Measurements from ENCODE around the gene TAOK1. TPM values are rescaled to one million over a fixed set of nuclear protein-coding genes. Genes with fewer than 3 reads are reported as not detected.
A peak's percentile ranks its signal among the peaks of the same experiment; 100 is the strongest.

Gene TAOK1
- total and polyA plus RNA-seq, 10 of the 15 experiments (the other 5 are each of a cell fraction or from before 2014, with no cell fraction given), result 2.0 to 27.1 (median 11.8) TPM

DNA sequence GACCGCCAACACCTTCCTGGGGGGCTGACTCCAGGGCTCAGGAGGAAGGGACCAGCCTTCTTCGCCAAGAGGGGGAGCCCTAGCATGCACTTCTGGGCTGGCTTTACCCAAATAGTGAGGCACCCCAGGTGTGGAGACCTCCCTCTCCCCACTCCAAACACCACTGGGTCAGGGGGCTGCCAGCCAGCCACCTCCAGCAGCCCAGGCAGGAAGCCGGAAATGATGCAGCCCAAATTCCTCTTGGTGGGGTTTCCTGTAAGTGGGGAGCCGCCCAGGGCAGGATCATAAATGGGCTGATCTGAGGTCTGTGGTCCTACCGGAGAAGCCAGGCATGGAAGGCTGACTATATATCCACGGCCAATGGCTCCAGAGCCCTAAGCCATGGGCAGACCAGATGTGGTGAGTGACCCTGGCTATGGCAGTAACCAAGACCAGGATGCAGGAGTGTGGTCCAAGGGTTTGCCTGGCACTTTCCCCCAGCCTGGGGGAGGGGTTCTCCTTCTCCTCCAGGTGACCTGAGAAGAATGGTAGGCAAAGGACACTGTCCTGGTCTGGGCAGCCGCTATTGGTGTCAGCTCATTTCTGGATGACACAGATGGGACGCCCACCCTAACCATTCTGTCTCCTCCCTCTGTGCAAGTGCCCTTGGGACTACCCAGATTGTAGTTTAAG, 195.1 kb downstream of the TAOK1 start (continued):
- TF ChIP-seq, protein P1, sequence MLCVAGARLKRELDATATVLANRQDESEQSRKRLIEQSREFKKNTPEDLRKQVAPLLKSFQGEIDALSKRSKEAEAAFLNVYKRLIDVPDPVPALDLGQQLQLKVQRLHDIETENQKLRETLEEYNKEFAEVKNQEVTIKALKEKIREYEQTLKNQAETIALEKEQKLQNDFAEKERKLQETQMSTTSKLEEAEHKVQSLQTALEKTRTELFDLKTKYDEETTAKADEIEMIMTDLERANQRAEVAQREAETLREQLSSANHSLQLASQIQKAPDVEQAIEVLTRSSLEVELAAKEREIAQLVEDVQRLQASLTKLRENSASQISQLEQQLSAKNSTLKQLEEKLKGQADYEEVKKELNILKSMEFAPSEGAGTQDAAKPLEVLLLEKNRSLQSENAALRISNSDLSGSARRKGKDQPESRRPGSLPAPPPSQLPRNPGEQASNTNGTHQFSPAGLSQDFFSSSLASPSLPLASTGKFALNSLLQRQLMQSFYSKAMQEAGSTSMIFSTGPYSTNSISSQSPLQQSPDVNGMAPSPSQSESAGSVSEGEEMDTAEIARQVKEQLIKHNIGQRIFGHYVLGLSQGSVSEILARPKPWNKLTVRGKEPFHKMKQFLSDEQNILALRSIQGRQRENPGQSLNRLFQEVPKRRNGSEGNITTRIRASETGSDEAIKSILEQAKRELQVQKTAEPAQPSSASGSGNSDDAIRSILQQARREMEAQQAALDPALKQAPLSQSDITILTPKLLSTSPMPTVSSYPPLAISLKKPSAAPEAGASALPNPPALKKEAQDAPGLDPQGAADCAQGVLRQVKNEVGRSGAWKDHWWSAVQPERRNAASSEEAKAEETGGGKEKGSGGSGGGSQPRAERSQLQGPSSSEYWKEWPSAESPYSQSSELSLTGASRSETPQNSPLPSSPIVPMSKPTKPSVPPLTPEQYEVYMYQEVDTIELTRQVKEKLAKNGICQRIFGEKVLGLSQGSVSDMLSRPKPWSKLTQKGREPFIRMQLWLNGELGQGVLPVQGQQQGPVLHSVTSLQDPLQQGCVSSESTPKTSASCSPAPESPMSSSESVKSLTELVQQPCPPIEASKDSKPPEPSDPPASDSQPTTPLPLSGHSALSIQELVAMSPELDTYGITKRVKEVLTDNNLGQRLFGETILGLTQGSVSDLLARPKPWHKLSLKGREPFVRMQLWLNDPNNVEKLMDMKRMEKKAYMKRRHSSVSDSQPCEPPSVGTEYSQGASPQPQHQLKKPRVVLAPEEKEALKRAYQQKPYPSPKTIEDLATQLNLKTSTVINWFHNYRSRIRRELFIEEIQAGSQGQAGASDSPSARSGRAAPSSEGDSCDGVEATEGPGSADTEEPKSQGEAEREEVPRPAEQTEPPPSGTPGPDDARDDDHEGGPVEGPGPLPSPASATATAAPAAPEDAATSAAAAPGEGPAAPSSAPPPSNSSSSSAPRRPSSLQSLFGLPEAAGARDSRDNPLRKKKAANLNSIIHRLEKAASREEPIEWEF (IDR thresholded peaks at IDR 0.05; ENCODE audit: insufficient replicate concordance, low read depth, low read length), result no peak
- no peak for TF ChIP-seq GABPA (IDR thresholded peaks at IDR 0.05; ENCODE audit: low read depth)

DNA sequence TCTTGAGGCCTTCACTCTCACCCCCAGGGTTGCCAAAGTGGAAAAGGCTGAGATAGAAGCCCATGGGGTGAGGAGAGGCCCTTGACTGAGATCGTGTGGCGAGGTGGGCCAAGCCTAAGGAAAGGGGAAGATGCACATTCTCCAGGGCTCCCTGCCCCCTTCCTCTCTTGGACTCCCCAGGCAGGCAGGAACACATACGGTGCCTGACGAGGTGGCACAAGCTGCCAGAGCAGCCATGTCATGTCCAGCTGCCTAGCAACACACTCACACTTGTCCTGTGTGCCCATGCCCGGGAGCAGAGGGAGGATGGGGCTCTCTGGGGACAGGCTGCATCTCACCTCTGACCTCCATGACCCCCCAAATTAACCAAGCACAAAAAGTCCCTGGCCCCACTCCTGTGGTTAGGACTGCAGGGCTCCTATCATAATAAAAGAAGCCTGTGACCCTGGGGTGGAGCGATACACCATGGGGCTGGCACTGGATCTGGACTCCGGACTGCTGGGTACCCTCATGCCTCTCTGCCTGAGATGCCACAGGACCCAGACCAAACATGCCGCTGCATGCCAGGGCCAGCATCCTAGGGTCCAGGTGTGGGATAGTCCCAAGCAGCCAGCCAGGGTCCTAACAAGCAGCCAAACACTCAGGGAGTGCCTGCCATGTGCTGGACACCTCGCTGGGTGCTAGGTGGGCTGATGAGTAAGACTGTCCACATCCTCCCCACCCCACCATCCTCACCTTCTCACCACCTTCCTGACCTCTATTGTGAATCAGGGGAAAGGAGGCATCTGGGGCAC, 196.7 kb downstream of the TAOK1 start:
- ATAC-seq (no peak), FAIRE-seq (no peak), DNase-seq (ENCODE audit: low read depth, low spot score) (no peak)
- no TSS peak for BruUV-seq (replicated peaks)
- TF ChIP-seq, protein P2, sequence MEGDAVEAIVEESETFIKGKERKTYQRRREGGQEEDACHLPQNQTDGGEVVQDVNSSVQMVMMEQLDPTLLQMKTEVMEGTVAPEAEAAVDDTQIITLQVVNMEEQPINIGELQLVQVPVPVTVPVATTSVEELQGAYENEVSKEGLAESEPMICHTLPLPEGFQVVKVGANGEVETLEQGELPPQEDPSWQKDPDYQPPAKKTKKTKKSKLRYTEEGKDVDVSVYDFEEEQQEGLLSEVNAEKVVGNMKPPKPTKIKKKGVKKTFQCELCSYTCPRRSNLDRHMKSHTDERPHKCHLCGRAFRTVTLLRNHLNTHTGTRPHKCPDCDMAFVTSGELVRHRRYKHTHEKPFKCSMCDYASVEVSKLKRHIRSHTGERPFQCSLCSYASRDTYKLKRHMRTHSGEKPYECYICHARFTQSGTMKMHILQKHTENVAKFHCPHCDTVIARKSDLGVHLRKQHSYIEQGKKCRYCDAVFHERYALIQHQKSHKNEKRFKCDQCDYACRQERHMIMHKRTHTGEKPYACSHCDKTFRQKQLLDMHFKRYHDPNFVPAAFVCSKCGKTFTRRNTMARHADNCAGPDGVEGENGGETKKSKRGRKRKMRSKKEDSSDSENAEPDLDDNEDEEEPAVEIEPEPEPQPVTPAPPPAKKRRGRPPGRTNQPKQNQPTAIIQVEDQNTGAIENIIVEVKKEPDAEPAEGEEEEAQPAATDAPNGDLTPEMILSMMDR (IDR thresholded peaks at IDR 0.05 in 2 of 3, conservative IDR thresholded peaks at IDR 0.05 in 1 of 3; ENCODE audit: control insufficient read depth in 2 of 3, extremely low read depth in 1 of 3, insufficient read depth in 1 of 3, low read depth in 3 of 3, low read length in 3 of 3), result no peak
- TF ChIP-seq TARDBP (IDR thresholded peaks at IDR 0.05; ENCODE audit: borderline replicate concordance), result no peak
- TF ChIP-seq PML (IDR thresholded peaks at IDR 0.05; ENCODE audit: low read length), result no peak
- no peak for TF ChIP-seq POLR2AphosphoS5 (IDR thresholded peaks at IDR 0.05; ENCODE audit: low read length)
- TF ChIP-seq SREBF2 (IDR thresholded peaks at IDR 0.05; ENCODE audit: low read length), result no peak
- TF ChIP-seq, protein P3, sequence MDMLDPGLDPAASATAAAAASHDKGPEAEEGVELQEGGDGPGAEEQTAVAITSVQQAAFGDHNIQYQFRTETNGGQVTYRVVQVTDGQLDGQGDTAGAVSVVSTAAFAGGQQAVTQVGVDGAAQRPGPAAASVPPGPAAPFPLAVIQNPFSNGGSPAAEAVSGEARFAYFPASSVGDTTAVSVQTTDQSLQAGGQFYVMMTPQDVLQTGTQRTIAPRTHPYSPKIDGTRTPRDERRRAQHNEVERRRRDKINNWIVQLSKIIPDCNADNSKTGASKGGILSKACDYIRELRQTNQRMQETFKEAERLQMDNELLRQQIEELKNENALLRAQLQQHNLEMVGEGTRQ (IDR thresholded peaks at IDR 0.05; ENCODE audit: borderline replicate concordance, low read depth, low read length), result no peak
- TF ChIP-seq MXI1 (IDR thresholded peaks at IDR 0.05; ENCODE audit: low read depth, low read length), result no peak
- no peak for TF ChIP-seq CHD1 (IDR thresholded peaks at IDR 0.05; ENCODE audit: low read depth, low read length)
- Histone ChIP-seq H3K4me1 (ENCODE audit: control insufficient read depth, insufficient read depth, low read length) (peaks cover 41% of the 10 kb centered on the region), H2AFZ (ENCODE audit: control insufficient read depth, low read depth, low read length) (no peak overlapping the region), H3K4me3 (peak overlapping the region; percentile 94; the same call in 1 of the 2 replicates), H3K9me3 (replicated peaks; ENCODE audit: control insufficient read depth, insufficient read depth, low read length) (no peaks in the 10 kb centered on the region), H3K9ac (ENCODE audit: control insufficient read depth, insufficient read depth, low read length) (no peak overlapping the region), H3K27me3 (replicated peaks in 1 of 2; ENCODE audit: control insufficient read depth in 2 of 2, insufficient read depth in 2 of 2, low read length in 1 of 2) (no peaks in the 10 kb centered on the region), H3K27ac (ENCODE audit: control insufficient read depth, insufficient read depth) (no peak overlapping the region), H3K4me2 (ENCODE audit: control insufficient read depth, insufficient read depth) (peak overlapping the region; percentile 89; the same call in 1 of the 2 replicates), H3K79me2 (ENCODE audit: control insufficient read depth, insufficient read depth, low read length) (peaks cover 33% of the 10 kb centered on the region), H4K20me1 (ENCODE audit: control insufficient read depth, insufficient read depth) (no peaks in the 10 kb centered on the region), H3K36me3 (ENCODE audit: control insufficient read depth in 2 of 2, insufficient read depth in 2 of 2, low read length in 1 of 2) (peaks cover 0 to under 1% of the 10 kb centered on the region in 2 experiments; a peak in 2 of 4 replicates)
- ChIA-PET CTCF (interaction anchor here (0.8 to 6.7 kb wide), 7 partner anchors 8 to 421 kb away, joined by 3 to 82 read pairs (median 5); no protein-coding TSS in a partner anchor), POLR2A (interaction anchor here (1.0 to 3.1 kb wide), 2 partner anchors 14 to 30 kb away, joined by 3 to 9 read pairs; no protein-coding TSS in a partner anchor), RAD21 (ENCODE audit: unreplicated experiment) (interaction anchor here (0.8 to 2.0 kb wide), 5 partner anchors 16 to 136 kb away, joined by 3 to 11 read pairs (median 4); no protein-coding TSS in a partner anchor), SMC1A (ENCODE audit: uncharacterized antibody, unreplicated experiment) (interaction anchor here (0.7 to 2.9 kb wide), 7 partner anchors 14 to 217 kb away, joined by 3 to 15 read pairs (median 3); no protein-coding TSS in a partner anchor)
- in situ Hi-C loops (cut with MboI) (no loop called here), intact Hi-C loops (cut with micrococcal nuclease; ENCODE audit: unreplicated experiment) (no loop called here)
- 69% methylated on average over 9 of the region's 9 CpGs for WGBS (ENCODE audit: insufficient coverage, insufficient replicate concordance, low lambda C conversion rate, missing lambda C conversion rate)

Measured in GM12878 (cell line).